ENCODE measurements around the gene LGALS3.

GRCh38 chr14:55115861-55116245 is 13.2 kb upstream of the LGALS3 start:
- TF ChIP-seq CTCF (IDR thresholded peaks at IDR 0.05), result no peak
- no peak for TF ChIP-seq POLR2AphosphoS5 (IDR thresholded peaks at IDR 0.05)

Data from transverse colon (tissue), 4 donors.